Hematopoietic multipotent progenitor cell treated with erythropoietin and hydrocortisone succinate and interleukin-3 and kit ligand, for 8 days (in vitro differentiated cells): ENCODE data around the gene SELENOS.

ENCODE experiments used
- DNase-seq: peaks from one replicate; pipeline ENCODE4 v3.0.0-alpha.2; 2015

SELENOS gene

GRCh38 chr15:101277038-101277822 is at the start of gene SELENOS:
TSS of gene SELENOS (minus strand) at chr15:101277485. CDS start at chr15:101277417, 68 bp downstream.
- peak; percentile 86 for DNase-seq

GRCh38 chr15:101326462-101327146 is 49.3 kb upstream of the SELENOS start:
- no peak for DNase-seq

DNA sequence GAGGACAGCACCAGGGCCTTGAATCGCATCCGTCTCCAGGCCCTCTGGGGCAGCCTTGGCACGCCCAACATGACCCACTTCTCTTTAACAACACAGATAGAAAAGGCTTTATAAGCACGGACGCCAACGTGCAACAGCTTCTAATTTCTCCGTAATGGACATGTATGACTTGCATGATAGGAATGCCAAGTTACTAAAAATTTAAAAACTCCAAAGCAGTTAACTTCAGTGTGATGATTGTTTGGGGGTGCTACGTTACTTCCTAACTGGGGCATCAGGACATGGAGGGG is 48.7 kb upstream of the SELENOS start:
- no peak for DNase-seq

DNA sequence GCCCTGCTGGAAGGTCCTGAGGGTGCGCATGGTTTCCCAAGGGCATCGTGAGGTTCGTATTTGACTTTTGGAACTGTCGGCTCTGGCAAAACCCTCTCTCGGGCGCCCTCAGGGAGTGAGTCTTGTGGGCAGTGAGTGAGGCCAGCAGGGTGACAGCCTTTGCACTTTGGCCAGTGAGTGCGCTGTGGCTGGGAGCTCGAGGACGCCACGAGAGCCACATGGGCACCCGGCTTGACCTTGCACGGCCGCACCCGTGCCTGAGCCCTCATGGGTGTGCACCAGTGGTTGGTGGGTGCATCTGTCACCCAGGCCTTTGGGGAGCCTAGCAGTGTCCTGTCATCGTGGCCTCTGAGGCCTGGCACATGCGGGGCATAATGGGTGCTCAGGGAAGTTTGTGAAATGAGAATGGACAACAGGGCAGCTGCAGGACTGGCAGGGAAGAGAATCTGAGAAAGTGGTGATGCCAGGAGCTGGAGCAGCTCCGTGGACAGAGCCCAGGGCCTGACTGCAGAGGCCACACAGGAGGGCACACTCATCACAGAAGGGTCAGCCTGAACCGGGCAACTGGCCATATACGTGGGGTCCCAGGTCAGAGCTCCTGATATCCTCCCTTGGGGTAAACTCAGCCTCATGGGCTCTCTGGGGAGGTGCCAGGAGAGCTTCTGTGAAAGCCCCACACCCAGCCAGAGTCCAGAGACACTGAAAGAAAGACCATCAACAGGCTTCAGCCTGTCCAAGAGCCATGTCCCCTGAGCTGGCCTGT is 48.2 kb upstream of the SELENOS start:
- no peak for DNase-seq

- no peak for DNase-seq
These were observed 47.4 kb upstream of the SELENOS start for GRCh38 chr15:101324524-101325177.

DNA sequence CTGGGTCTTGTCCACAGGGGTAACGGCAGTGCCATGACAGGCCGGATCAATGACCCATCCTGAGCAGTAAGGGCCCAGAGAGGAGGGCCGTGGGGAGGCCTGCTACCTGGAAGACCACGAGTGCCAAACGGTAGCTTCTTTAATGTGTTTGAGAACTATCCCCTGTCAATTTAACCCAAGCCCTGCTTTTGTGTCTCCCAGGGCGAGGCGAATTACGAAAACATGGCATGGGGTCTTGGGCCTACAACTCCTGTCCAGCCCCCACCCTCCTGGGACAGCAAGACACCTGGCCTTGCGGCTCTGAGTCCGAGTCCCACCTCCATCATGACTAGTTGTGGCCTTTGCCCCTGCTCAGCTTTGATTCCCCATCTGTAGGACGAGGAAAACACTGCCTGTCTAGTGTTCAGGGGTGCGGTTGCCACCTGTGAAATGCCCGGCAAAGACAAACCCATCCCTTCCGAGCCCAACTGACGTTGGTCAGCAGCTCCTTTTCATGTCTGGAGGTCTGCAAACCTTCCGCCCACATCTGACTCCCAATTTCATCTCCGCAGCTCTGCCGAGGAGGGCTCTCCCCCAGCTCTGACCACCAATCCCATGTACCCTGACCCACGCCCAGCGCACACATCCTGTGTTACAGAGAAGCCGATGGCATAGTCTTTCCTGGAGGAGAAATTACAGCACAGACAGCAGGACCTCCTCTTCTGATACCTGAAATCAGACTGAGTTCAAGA is 46.7 kb upstream of the SELENOS start:
- DNase-seq: no peak

GRCh38 chr15:101322854-101323477 is 45.7 kb upstream of the SELENOS start:
- DNase-seq: no peak

DNA sequence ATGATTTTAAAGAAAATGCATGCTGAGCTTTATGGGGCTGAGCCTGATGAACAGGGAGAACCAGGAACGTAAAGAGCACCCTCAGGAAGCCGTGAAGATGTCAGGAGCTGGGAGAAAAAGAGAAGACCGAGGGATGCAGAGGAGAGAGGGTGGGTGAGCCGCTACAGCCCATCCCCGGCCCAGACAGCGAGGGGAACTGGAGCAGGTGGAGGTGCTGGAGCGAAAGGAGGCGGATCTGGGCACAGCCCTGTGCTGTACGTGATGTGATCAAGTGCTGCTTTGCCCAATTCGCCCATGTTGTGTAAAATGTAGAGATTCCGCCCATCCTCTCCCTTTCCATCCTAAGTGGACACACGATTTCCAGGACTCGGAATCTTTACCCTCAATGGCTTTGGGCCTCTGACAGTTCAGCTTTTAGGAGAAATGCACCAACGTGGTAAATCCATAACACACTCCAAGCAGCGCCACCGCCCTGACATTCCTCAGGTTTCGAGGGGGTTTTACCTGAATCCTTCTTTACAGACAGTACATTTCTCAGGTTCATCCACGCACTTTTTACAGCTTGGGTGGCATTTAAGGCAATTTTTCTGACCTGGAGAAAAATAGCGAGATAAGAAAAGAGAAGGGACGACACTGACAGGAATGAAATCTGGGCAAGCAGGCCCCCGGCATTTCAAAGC is 44.9 kb upstream of the SELENOS start:
- no peak for DNase-seq

- peak; percentile 37 for DNase-seq
These were observed 43.3 kb upstream of the SELENOS start for GRCh38 chr15:101320501-101321052.

DNA sequence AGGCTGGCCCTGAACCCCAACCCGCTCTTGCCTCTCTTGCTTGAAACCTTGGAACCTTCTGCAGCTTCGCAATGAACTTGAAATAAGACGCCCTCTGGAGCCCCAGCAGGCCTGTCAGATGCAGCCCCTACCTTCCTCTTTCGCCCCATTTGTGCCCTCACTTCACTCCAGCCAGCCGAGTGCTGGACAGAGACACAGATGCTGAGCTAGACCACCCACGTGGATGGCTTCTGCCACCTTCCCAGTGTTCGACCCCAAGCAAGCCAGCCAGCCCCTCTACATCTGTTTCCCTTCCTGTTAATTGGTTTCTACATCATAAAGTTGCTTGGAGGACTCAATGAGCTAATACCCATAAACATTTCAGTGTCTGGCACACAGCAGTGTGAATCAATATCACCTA is 41.6 kb upstream of the SELENOS start:
- no peak for DNase-seq

GRCh38 chr15:101318147-101318819 is 41.0 kb upstream of the SELENOS start:
- DNase-seq: no peak

- DNase-seq: no peak
These were observed 40.1 kb upstream of the SELENOS start for GRCh38 chr15:101317336-101317872.

DNA sequence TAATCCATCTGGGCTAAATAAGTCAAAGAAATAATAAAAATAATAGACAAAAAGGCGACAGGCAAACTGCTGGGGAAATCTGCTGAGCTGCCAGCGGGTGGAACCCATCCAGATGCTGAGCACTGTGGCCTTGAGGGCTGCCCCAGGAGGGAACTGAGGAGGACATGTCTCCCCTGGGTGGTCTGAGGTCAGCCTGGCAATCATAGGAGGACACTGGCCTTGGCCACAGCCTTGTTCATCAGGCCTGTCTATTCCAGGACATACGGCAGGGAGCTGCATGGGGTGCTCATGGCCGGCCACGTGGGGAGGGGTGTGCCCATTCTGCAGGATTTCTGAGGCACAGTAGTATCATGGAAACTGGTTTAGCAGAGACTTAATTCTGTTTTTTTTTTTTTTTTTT is 39.2 kb upstream of the SELENOS start:
- DNase-seq: no peak

- no peak for DNase-seq
These were observed 38.5 kb upstream of the SELENOS start for GRCh38 chr15:101315736-101316135.

GRCh38 chr15:101314336-101315125 is 37.2 kb upstream of the SELENOS start:
- DNase-seq: no peak

DNA sequence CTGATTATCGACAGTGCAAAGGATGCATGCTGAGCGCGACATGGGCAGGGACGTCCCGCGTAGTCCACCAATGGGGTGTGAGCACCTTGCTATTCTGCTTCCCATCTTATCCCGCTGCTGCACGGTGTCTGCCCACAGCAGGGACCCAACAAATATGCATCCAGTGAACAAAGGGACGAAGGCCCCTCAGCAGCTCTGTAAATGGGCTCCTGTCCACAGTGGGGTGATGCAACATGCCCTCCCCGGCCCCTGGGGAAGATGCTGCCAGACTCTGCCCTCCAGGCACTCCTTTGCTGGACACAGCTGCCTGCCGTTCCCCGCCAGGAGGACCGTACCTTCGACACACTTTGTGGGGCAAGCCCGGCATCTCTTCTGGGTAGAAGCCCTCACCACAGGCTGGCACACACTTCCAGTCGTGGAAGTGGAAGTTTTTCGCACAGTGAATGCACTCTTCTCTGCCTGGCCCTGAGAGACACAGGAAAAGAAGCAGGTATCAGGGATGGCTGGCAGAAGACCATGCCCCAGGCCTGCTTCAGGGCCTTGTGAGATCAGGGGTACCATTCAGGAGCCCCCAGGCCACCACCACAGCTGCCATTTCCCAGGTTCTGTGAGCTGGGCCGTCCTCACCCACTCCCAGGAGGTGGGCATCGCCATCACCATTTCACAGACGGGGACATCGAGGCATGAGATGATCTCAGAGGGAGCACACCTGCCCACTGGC is 35.9 kb upstream of the SELENOS start:
- no peak for DNase-seq

- DNase-seq: no peak
These were observed 33.2 kb upstream of the SELENOS start for GRCh38 chr15:101310508-101310907.

DNA sequence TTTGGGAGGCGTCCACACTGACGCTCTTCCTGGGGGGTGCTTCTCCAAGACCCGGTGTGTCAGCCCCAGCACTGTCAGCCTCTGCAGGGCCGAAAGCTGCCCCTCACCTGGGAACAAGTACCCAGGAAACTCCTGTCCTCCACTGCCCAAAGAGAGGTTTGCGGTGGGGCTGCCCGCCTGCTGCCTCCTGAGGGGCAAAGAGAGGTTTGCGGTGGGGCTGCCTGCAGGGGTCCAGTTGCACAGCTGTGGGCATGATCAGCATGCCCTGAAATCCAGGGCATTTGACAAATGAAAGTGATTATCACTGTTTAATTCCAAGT is 32.8 kb upstream of the SELENOS start:
- no peak for DNase-seq
